ENCODE results near the gene LMO4. TPM values are rescaled to one million over a fixed set of nuclear protein-coding genes. Genes with fewer than 3 reads are reported as not detected.

The LMO4 gene
- total RNA-seq, 1 donor from 2014 or later = 53.8 TPM

GRCh38 chr1:87356591-87356990 is 27.9 kb downstream of the LMO4 start:
- Histone ChIP-seq H3K4me3 (no peak overlapping the region), H3K27me3 (no peaks in the 10 kb centered on the region), H3K36me3 (no peaks in the 10 kb centered on the region), H3K4me1 (no peaks in the 10 kb centered on the region), H3K9me3 (no peaks in the 10 kb centered on the region), H3K27ac (no peak overlapping the region)
- no peak for DNase-seq (ENCODE audit: extremely low spot score in 2 of 2)
- intact Hi-C loops (cut with DNase I) = no loop called here
- TF ChIP-seq POLR2AphosphoS5 (IDR thresholded peaks at IDR 0.05; ENCODE audit: insufficient read depth in 1 of 2, low read depth in 1 of 2) (no peak), CTCF (IDR thresholded peaks at IDR 0.05) (no peak)

- H3K9me3 ChIP-seq = no peaks in the 10 kb centered on the region
- intact Hi-C loops (cut with DNase I) = no loop called here
Measured at GRCh38 chr1:87358219-87358618, 29.5 kb downstream of the LMO4 start.

GRCh38 chr1:87359586-87359985 is 30.9 kb downstream of the LMO4 start:
- Histone ChIP-seq H3K4me3 (no peak overlapping the region), H3K27me3 (no peaks in the 10 kb centered on the region), H3K9me3 (no peaks in the 10 kb centered on the region), H3K4me1 (no peaks in the 10 kb centered on the region), H3K27ac (no peak overlapping the region), H3K36me3 (no peaks in the 10 kb centered on the region)
- no peak for DNase-seq (ENCODE audit: extremely low spot score in 2 of 2)
- TF ChIP-seq POLR2AphosphoS5 (IDR thresholded peaks at IDR 0.05; ENCODE audit: insufficient read depth in 1 of 2, low read depth in 1 of 2) (no peak), CTCF (IDR thresholded peaks at IDR 0.05) (no peak), POLR2A (IDR thresholded peaks at IDR 0.05) (no peak)
- intact Hi-C loops (cut with DNase I) = no loop called here

More at GRCh38 chr1:87358219-87358618, 29.5 kb downstream of the LMO4 start:
- H3K27ac ChIP-seq = no peak overlapping the region
- no peaks in the 10 kb centered on the region for H3K36me3 ChIP-seq
- H3K4me1 ChIP-seq = no peaks in the 10 kb centered on the region
- no peak for DNase-seq (ENCODE audit: extremely low spot score in 2 of 2)
- H3K4me3 ChIP-seq = no peak overlapping the region
- no peaks in the 10 kb centered on the region for H3K27me3 ChIP-seq
- TF ChIP-seq CTCF (IDR thresholded peaks at IDR 0.05) (no peak), POLR2AphosphoS5 (IDR thresholded peaks at IDR 0.05; ENCODE audit: insufficient read depth in 1 of 2, low read depth in 1 of 2) (no peak)

- no peak overlapping the region for H3K27ac ChIP-seq
- H3K27me3 ChIP-seq = no peaks in the 10 kb centered on the region
- no peak overlapping the region for H3K4me3 ChIP-seq
- TF ChIP-seq CTCF (IDR thresholded peaks at IDR 0.05) = no peak
- TF ChIP-seq POLR2AphosphoS5 (IDR thresholded peaks at IDR 0.05; ENCODE audit: insufficient read depth in 1 of 2, low read depth in 1 of 2) = no peak
- no peak for TF ChIP-seq POLR2A (IDR thresholded peaks at IDR 0.05)
- DNase-seq (ENCODE audit: extremely low spot score in 2 of 2) = no peak
- no peaks in the 10 kb centered on the region for H3K4me1 ChIP-seq
- intact Hi-C loops (cut with DNase I) = no loop called here
- no peaks in the 10 kb centered on the region for H3K9me3 ChIP-seq
- H3K36me3 ChIP-seq = no peaks in the 10 kb centered on the region
Measured at GRCh38 chr1:87362063-87362833, 33.6 kb downstream of the LMO4 start.

GRCh38 chr1:87362834-87363426 is 34.2 kb downstream of the LMO4 start:
- H3K9me3 ChIP-seq = no peaks in the 10 kb centered on the region
- no peak for TF ChIP-seq POLR2AphosphoS5 (IDR thresholded peaks at IDR 0.05; ENCODE audit: insufficient read depth in 1 of 2, low read depth in 1 of 2)
- TF ChIP-seq POLR2A (IDR thresholded peaks at IDR 0.05) = no peak
- no peak for TF ChIP-seq CTCF (IDR thresholded peaks at IDR 0.05)
- no peaks in the 10 kb centered on the region for H3K36me3 ChIP-seq
- intact Hi-C loops (cut with DNase I) = no loop called here
- H3K27ac ChIP-seq = no peak overlapping the region
- H3K4me3 ChIP-seq = no peak overlapping the region
- DNase-seq (ENCODE audit: extremely low spot score in 2 of 2) = no peak
- no peaks in the 10 kb centered on the region for H3K27me3 ChIP-seq
- H3K4me1 ChIP-seq = no peaks in the 10 kb centered on the region

Measured in vagina (tissue), 2 donors.